IMR-90 (cell line): ENCODE results near the gene TANGO2. TPM values are rescaled to one million over a fixed set of nuclear protein-coding genes. Genes with fewer than 3 reads are reported as not detected.
A peak's percentile ranks its signal among the peaks of the same experiment; 100 is the strongest.

Experiments
- ATAC-seq: fragments of 200-7000 bp; cut with Tn5 transposase; 2 replicates; pipeline ENCODE4 v1.9.1; 2020; ENCODE audit warnings: low read depth, mild to moderate bottlenecking, moderate library complexity
- BruUV-seq: library from RNA; stranded (reverse); fragments of 400-500 nt; replicated peaks from 2 replicates; lab custom pipeline; 2021; lab: Mats Ljungman, UMichigan
- CTCF ChIA-PET: fragments of 300-600 bp; formaldehyde crosslinking; extraction: SDS; loops from one replicate; lab custom pipeline; 2021; ENCODE audit warnings: antibody characterized with exemption; lab: Yijun Ruan, JAX
- POLR2A ChIA-PET: fragments of 300-600 bp; sonication (Branson Sonifier 250); formaldehyde crosslinking; loops from one replicate; lab custom pipeline; 2022; ENCODE audit warnings: antibody characterized with exemption; ENCODE audit not compliant: unreplicated experiment; lab: Charles Lee
- DNase-seq: peaks from one replicate; pipeline ENCODE4 v3.0.0; 2013
- H2AFZ ChIP-seq: replicated peaks from 2 replicates; pipeline ENCODE3; 2013; ENCODE audit warnings: low read length, mild to moderate bottlenecking; ENCODE audit not compliant: poor library complexity
- H2AK5ac ChIP-seq: 2 replicates; pipeline ENCODE4 v1.6.1; 2013; ENCODE audit warnings: low read depth, low read length, inconsistent platforms
- H2AK9ac ChIP-seq: replicated peaks from 2 replicates; pipeline ENCODE3; 2013; ENCODE audit warnings: mild to moderate bottlenecking, low read depth, low read length, moderate library complexity; ENCODE audit not compliant: poor library complexity
- H2BK120ac ChIP-seq: 2 replicates; pipeline ENCODE4 v1.6.1; 2013; ENCODE audit warnings: low read depth, low read length, inconsistent platforms
- H2BK15ac ChIP-seq: 3 replicates; pipeline ENCODE4 v1.6.1; 2013; ENCODE audit warnings: low read depth, low read length, inconsistent platforms
- H2BK20ac ChIP-seq: 2 replicates; pipeline ENCODE4 v1.6.1; 2013; ENCODE audit warnings: low read depth, mild to moderate bottlenecking, inconsistent platforms, low read length, moderate library complexity
- H2BK5ac ChIP-seq: 2 replicates; pipeline ENCODE4 v1.6.1; 2013; ENCODE audit warnings: mild to moderate bottlenecking, low read depth, low read length, inconsistent platforms; ENCODE audit not compliant: poor library complexity, severe bottlenecking
- H3K14ac ChIP-seq: replicated peaks from 2 replicates; pipeline ENCODE4 v1.6.1; 2013; ENCODE audit warnings: low read depth, low read length, inconsistent platforms
- H3K18ac ChIP-seq: 2 replicates; pipeline ENCODE4 v1.6.1; 2013; ENCODE audit warnings: low read depth, low read length, control low read depth
- H3K23ac ChIP-seq: 2 replicates; pipeline ENCODE4 v1.6.1; 2013; ENCODE audit warnings: low read depth, low read length, inconsistent platforms
- H3K27ac ChIP-seq: 2 replicates; pipeline ENCODE4 v1.5.1; 2013; ENCODE audit warnings: mild to moderate bottlenecking, control low read depth, low read length; ENCODE audit not compliant: insufficient read depth
- H3K27me3 ChIP-seq: 2 replicates; pipeline ENCODE4 v1.6.1; 2013; ENCODE audit warnings: low read length; ENCODE audit not compliant: control insufficient read depth, insufficient read depth
- H3K36me3 ChIP-seq: 2 replicates; pipeline ENCODE4 v1.6.1; 2013; ENCODE audit warnings: low read length, mixed read lengths; ENCODE audit not compliant: control insufficient read depth, insufficient read depth
- H3K4ac ChIP-seq: 2 replicates; pipeline ENCODE4 v1.6.1; 2013; ENCODE audit warnings: low read depth, low read length, inconsistent platforms
- H3K4me1 ChIP-seq: 2 replicates; pipeline ENCODE4 v1.6.1; 2013; ENCODE audit warnings: low read length, mixed read lengths; ENCODE audit not compliant: control insufficient read depth, insufficient read depth
- H3K4me2 ChIP-seq: 2 replicates; pipeline ENCODE4 v1.6.1; 2013; ENCODE audit warnings: low read depth, mild to moderate bottlenecking, control low read depth, low read length, moderate library complexity
- H3K4me3 ChIP-seq: 2 replicates; pipeline ENCODE4 v1.5.1; 2013; ENCODE audit warnings: low read depth, mild to moderate bottlenecking, control low read depth, low read length, moderate library complexity; ENCODE audit not compliant: insufficient read depth
- H3K56ac ChIP-seq: 2 replicates; pipeline ENCODE4 v1.6.1; 2013; ENCODE audit warnings: low read length, inconsistent platforms; ENCODE audit not compliant: insufficient read depth; ENCODE audit errors: extremely low read depth
- H3K79me1 ChIP-seq, 2 experiments: 2 replicates each; pipeline ENCODE4 v1.6.1; 2013; ENCODE audit warnings: low read length in 2 of 2, inconsistent platforms in 1 of 2, low read depth in 1 of 2
- H3K9ac ChIP-seq: 2 replicates; pipeline ENCODE4 v1.6.1; 2013; ENCODE audit warnings: low read depth, low read length, control low read depth
- H3K9me1 ChIP-seq: 2 replicates; pipeline ENCODE4 v1.6.1; 2013; ENCODE audit warnings: low read length, inconsistent platforms; ENCODE audit not compliant: insufficient read depth
- H3K9me3 ChIP-seq: 2 replicates; pipeline ENCODE4 v1.6.1; 2013; ENCODE audit warnings: low read length; ENCODE audit not compliant: control insufficient read depth, insufficient read depth
- H4K20me1 ChIP-seq: 2 replicates; pipeline ENCODE4 v1.6.1; 2013; ENCODE audit warnings: low read length, inconsistent platforms; ENCODE audit not compliant: insufficient read depth
- H4K5ac ChIP-seq: 2 replicates; pipeline ENCODE4 v1.6.1; 2013; ENCODE audit warnings: mild to moderate bottlenecking, low read depth, low read length, control low read depth
- H4K8ac ChIP-seq, 2 experiments: 2 replicates each; pipeline ENCODE4 v1.6.1; 2013; ENCODE audit warnings: low read depth in 2 of 2, low read length in 2 of 2, control low read depth in 1 of 2, inconsistent platforms in 1 of 2
- H4K91ac ChIP-seq: 2 replicates; pipeline ENCODE4 v1.6.1; 2013; ENCODE audit warnings: low read depth, low read length, inconsistent platforms; ENCODE audit not compliant: insufficient read depth
- BHLHE40 ChIP-seq: fragments of 150-350 bp; IDR thresholded peaks from 2 replicates; pipeline ENCODE4 v1.6.1; 2016; ENCODE audit warnings: mild to moderate bottlenecking, low read depth, low read length
- CHD1 ChIP-seq: IDR thresholded peaks from 2 replicates; pipeline ENCODE4 v1.6.1; 2012; ENCODE audit warnings: low read depth, low read length, improper control_type of control experiment
- FOS ChIP-seq: fragments of 150-350 bp; IDR thresholded peaks from 2 replicates; pipeline ENCODE4 v1.6.1; 2016; ENCODE audit warnings: low read depth, low read length
- MAFK ChIP-seq: IDR thresholded peaks from 2 replicates; pipeline ENCODE4 v1.6.1; 2012; ENCODE audit warnings: low read depth, low read length, improper control_type of control experiment
- MAZ ChIP-seq: IDR thresholded peaks from 2 replicates; pipeline ENCODE4 v1.6.1; 2012; ENCODE audit warnings: low read depth, mild to moderate bottlenecking, low read length, improper control_type of control experiment, moderate library complexity, borderline replicate concordance
- NFE2L2 ChIP-seq: fragments of 150-350 bp; IDR thresholded peaks from 2 replicates; pipeline ENCODE4 v1.6.1; 2016; ENCODE audit warnings: low read depth, mild to moderate bottlenecking, low read length
- RFX5 ChIP-seq: IDR thresholded peaks from 2 replicates; pipeline ENCODE4 v1.8.0; 2012; ENCODE audit warnings: low read depth, mild to moderate bottlenecking, low read length, moderate library complexity
- SMC3 ChIP-seq: fragments of 150-350 bp; IDR thresholded peaks from 2 replicates; pipeline ENCODE4 v1.6.1; 2016; ENCODE audit warnings: low read depth, mild to moderate bottlenecking, antibody characterized with exemption, low read length, moderate library complexity
- WGBS, 2 experiments: methylation state at CpG; one replicate each; pipeline versions ENCODE4 v1.1.5 to v1.1.7; 2013; ENCODE audit warnings: missing lambda C conversion rate in 2 of 2; ENCODE audit not compliant: insufficient read length in 1 of 2; ENCODE audit errors: extremely low coverage in 2 of 2; 5-methylcytosine and 5-hydroxymethylcytosine counted together
- dilution Hi-C: fragments of 300-500 bp; cut with HindIII; formaldehyde crosslinking; loops from one replicate; pipeline ENCODE4 v1.14.3; 2018; ENCODE audit warnings: low sequenced_read_pairs; ENCODE audit not compliant: unreplicated experiment
- in situ Hi-C: fragments of 300-500 bp; cut with MboI; formaldehyde crosslinking; loops from 3 replicates; pipeline ENCODE4 v1.14.3; 2019; ENCODE audit warnings: low sequenced_read_pairs, inconsistent platforms, mixed read lengths
- intact Hi-C: fragments of 100-400 bp; cut with micrococcal nuclease; formaldehyde crosslinking; loops from 2 replicates; pipeline ENCODE4 v1.10.0; 2022
- polyA plus RNA-seq, 3 experiments: library from polyadenylated mRNA; depleted of rRNA; stranded (reverse); fragments of >200 nt; gene quantifications; 2 replicates each; pipeline ENCODE4 v1.2.3, GENCODE V29; 2012; ENCODE audit warnings: low replicate concordance in 1 of 3
- total RNA-seq: library from RNA; depleted of rRNA; stranded (reverse); fragments of >200 nt; gene quantifications from 2 replicates; pipeline ENCODE4 v1.2.3, GENCODE V29; 2012

TANGO2 gene
- total and polyA plus RNA-seq, 2 of the 4 experiments (the other 2 are of a cell fraction): 45.1 to 75.1 TPM

DNA sequence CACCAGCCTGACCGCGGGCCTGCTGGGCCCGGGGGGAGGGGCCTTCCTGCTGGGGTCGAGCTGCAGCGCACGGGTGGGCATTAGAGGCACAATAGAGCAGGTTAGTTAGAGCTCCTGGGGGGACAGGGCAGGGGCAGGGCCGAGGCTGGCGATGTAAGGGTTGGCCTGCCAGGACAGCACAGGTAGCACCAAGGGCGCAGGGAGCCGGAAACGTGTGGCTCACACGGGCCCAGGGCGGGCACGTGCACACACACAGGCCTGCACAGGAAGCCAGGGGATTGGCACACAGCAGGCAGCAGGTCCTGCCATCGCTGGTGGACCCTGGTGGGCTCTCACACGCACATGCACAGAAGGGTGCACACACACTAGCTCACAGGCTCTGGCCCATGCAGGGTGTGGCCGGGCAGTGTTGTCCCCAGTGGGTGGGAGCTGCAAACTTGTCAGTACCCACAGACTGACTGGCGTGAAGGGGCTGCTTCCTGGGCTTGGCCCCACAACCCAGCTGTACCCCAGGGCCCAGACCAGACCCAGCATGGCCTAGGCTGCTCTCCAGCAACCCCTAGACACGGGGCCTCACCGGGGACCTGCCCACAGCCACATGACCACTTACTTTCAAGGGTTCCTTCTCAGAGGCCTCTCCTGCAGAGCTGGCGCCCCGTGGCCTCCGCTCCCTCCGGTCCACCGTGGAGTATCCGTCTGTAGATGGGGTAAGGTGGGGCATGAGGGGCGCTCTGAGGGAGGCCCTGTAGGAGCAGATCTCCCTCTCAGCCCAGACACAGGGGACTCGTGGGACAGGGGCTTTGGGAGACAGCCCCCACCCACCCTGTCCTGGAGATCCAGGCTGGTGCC lies 49.4 kb upstream of the TANGO2 start:
- Histone ChIP-seq H3K18ac (no peak overlapping the region), H4K91ac (no peak overlapping the region), H3K9me1 (no peaks in the 10 kb centered on the region), H4K5ac (no peak overlapping the region), H2BK15ac (no peak overlapping the region), H3K9ac (no peak overlapping the region), H2AK9ac (peak overlapping the region; percentile 59), H2AFZ (peak overlapping the region; percentile 82), H2BK20ac (no peak overlapping the region), H3K4me3 (no peak overlapping the region), H2AK5ac (no peak overlapping the region), H3K27me3 (no peaks in the 10 kb centered on the region), H4K8ac (no peak overlapping the region), H3K56ac (no peak overlapping the region), H3K27ac (no peak overlapping the region), H3K4me2 (no peak overlapping the region), H2BK5ac (no peak overlapping the region), H3K9me3 (no peaks in the 10 kb centered on the region), H3K4me1 (0 out of 2 replicates have a peak, but pooled peaks cover 1% of the 10 kb centered on the region), H3K79me1 (no peaks in the 10 kb centered on the region), H4K20me1 (peaks cover 18% of the 10 kb centered on the region), H3K36me3 (peaks cover 51% of the 10 kb centered on the region), H3K23ac (no peak overlapping the region), H2BK120ac (no peak overlapping the region), H3K4ac (no peak overlapping the region), H3K14ac (no peak overlapping the region)
- 84% methylated on average over 14 of the region's 28 CpGs; no CpG with 5 or more reads in 1 of the 2 experiments for WGBS, 2 experiments
- no TSS peak for BruUV-seq
- ATAC-seq (no peak), DNase-seq (no peak)
- dilution Hi-C loops: no loop called here
- ChIA-PET POLR2A (no interaction called here), CTCF (interaction anchor here (2.0 kb wide), 1 partner anchor 42 kb away, joined by 8 read pairs; no protein-coding TSS in a partner anchor)
- TF ChIP-seq RFX5: no peak
- no peak for TF ChIP-seq MAZ
- no peak for TF ChIP-seq MAFK
- no peak for TF ChIP-seq BHLHE40
- no peak for TF ChIP-seq SMC3
- no peak for TF ChIP-seq FOS
- no peak for TF ChIP-seq CHD1
- no peak for TF ChIP-seq NFE2L2
- in situ Hi-C loops: loop anchor here (5.0 kb wide), 1 partner anchor 41 kb away; no protein-coding TSS in a partner anchor
- intact Hi-C loops: no loop called here
